LNCaP clone FGC (cell line): ENCODE results near the gene SOCS4.
"Not testable (repeated sequence)": the region's sequence is repeated elsewhere in the genome, so short reads cannot be mapped to it uniquely, and the experiment has no call there.

Experiments
- DNase-seq: peaks from one replicate; pipeline ENCODE4 v3.0.0-alpha.2; 2011; ENCODE audit warnings: low read depth
- H3K4me3 ChIP-seq: 2 replicates; pipeline ENCODE4 v1.5.1; 2011; ENCODE audit warnings: mild to moderate bottlenecking, low read depth, low read length, control low read depth
- CTCF ChIP-seq: IDR thresholded peaks from 2 replicates; pipeline ENCODE4 v1.5.1; 2012; ENCODE audit warnings: mild to moderate bottlenecking; ENCODE audit not compliant: control insufficient read depth, insufficient read depth; ENCODE audit errors: extremely low read depth

SOCS4 gene

DNA sequence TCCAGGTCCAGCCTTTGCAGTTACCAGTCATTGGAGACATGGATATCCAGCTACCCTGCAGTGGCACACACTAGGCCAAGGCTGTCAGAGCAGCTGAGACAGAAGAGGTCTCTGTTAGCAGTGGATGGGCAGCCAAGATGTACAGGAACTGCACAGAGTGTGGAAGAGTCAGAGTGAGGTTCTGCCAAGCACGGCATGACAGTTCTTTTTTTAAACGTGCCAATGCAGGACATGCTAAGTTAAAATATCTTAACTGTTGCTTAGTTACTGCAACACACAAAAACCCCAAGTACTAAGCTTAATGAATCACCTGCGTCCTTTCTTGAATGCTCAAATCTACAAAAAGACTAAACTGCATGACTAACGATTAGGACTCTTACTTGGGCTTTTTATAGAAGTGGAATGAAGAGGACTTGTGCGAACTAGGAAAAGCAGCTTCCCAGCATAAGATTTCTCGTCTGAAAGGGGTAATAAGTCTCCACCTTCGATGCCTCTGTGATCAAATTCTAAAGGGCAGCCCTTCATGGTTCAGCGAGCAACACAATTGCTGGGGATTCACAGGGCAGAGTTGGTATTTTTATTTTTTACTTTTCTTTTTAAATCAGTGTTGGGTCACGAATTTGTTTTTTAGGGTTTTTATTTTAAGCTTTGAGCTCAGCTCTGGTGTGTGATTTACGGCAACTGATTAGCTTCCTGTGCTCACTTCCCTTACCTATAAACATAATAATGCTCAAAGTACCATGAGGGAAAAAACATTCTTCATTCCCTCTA lies 45.0 kb downstream of the SOCS4 start:
- DNase-seq, result no peak
- no peak for TF ChIP-seq CTCF

DNA sequence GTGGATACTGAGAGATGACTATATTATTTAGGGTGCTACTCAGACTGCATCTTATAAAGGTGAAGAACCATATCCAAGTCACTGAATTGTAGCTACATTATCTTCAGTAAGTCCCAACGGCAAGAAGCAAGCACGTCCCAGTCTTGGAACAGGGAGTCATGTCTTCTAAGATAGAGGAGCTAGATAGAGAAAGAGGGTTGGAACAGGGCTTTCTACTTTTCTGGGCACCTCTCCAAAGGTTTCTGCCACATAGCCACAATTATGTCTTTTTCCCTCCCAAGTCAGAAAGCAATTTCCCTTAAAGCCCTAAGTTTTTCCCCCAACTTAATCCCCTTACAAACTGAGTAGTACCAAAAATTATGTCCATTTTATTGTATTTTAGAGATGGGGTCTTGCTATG lies 46.8 kb downstream of the SOCS4 start:
- H3K4me3 ChIP-seq, result no peak overlapping the region
- DNase-seq, result no peak
- no peak for TF ChIP-seq CTCF

More for the DNA sequence above, 45.0 kb downstream of the SOCS4 start:
- no peak overlapping the region for H3K4me3 ChIP-seq

DNA sequence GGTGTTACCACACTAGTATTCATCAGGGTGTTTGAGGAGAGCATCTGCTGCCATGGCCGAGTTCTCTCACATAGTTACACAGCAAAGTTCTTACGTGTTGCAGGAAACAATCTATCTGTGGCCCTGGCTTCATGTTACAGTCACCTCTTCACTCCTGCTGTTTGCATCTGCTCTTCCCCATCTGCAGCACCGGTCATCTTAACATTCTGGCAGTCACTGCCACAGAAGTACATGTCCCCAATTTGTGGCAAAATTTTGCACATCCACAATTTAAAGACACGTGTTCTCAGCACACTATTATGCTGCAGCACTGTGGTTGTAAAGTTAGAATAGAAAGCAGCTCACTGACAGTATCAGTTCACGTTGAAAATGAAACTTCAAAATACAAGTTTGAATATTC lies 47.6 kb downstream of the SOCS4 start:
- no peak overlapping the region for H3K4me3 ChIP-seq
- TF ChIP-seq CTCF, result no peak
- DNase-seq, result no peak

- DNase-seq, result no peak
- no peak overlapping the region for H3K4me3 ChIP-seq
- no peak for TF ChIP-seq CTCF
These were observed 48.7 kb downstream of the SOCS4 start for GRCh38 chr14:55075628-55076175.

GRCh38 chr14:55077170-55078151 lies 50.4 kb downstream of the SOCS4 start:
- no peak for DNase-seq
- H3K4me3 ChIP-seq, result no peak overlapping the region
- no peak for TF ChIP-seq CTCF

DNA sequence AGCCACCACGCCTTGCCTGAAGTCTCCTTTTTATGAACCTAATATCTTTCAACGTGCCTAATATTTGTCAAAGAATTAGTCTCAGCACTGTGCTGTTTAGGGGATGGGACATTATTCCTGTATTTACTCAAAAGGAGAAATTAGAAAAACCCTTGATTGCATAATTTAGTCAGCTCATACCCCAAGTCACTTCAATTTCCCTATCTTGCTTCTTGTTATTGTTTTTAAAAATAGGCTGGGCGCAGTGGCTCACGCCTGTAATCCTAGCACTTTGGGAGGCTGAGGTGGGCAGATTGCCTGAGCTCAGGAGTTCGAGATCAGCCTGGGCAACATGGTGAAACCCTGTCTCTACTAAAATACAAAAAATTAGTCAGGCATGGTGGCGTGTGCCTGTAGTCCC lies 52.9 kb downstream of the SOCS4 start:
- not testable (repeated sequence) for H3K4me3 ChIP-seq, DNase-seq
